Lung (tissue), 12 donors: ENCODE measurements around the gene COL16A1. TPM values are rescaled to one million over a fixed set of nuclear protein-coding genes. Genes with fewer than 3 reads are reported as not detected.

ENCODE experiments used
- ATAC-seq: fragments of 200-7000 bp; cut with Tn5 transposase; one replicate; pipeline ENCODE4 v1.9.1; 2020; ENCODE audit warnings: moderate number of reproducible peaks; ENCODE audit not compliant: insufficient read depth, low FRiP score
- DNase-seq, 3 donors: peaks; one replicate each; pipeline ENCODE4 v3.0.0-alpha.2; 2013 to 2017
- H3K27ac ChIP-seq, 2 donors: one replicate each; pipeline ENCODE4 v1.5.1; 2013; ENCODE audit warnings: mild to moderate bottlenecking in 2 of 2, moderate library complexity in 2 of 2, control low read depth in 1 of 2, inconsistent platforms in 1 of 2, low read depth in 1 of 2, low read length in 1 of 2
- H3K27me3 ChIP-seq, 3 donors: one replicate each; pipeline ENCODE4 v1.5.1; 2013; ENCODE audit warnings: low read length in 2 of 3; ENCODE audit not compliant: control insufficient read depth in 3 of 3, insufficient read depth in 3 of 3
- H3K36me3 ChIP-seq, 4 donors: one replicate each; pipeline ENCODE4 v1.5.1; 2013; ENCODE audit warnings: low read length in 4 of 4, mild to moderate bottlenecking in 1 of 4, moderate library complexity in 1 of 4; ENCODE audit not compliant: control insufficient read depth in 4 of 4, insufficient read depth in 4 of 4
- H3K4me1 ChIP-seq, 5 donors: one replicate each; pipeline ENCODE4 v1.5.1; 2013; ENCODE audit warnings: low read length in 5 of 5, mild to moderate bottlenecking in 2 of 5, moderate library complexity in 1 of 5; ENCODE audit not compliant: control insufficient read depth in 5 of 5, insufficient read depth in 5 of 5
- H3K4me3 ChIP-seq: one replicate; pipeline ENCODE4 v1.5.1; 2013; ENCODE audit warnings: mild to moderate bottlenecking, control low read depth, moderate library complexity
- H3K9ac ChIP-seq, 2 donors: one replicate each; pipeline ENCODE4 v1.5.1; 2013; ENCODE audit warnings: low read length in 2 of 2, control low read depth in 1 of 2; ENCODE audit not compliant: insufficient read depth in 1 of 2
- H3K9me3 ChIP-seq, 4 donors: one replicate each; pipeline ENCODE4 v1.5.1; 2013; ENCODE audit warnings: low read length in 3 of 4, mild to moderate bottlenecking in 1 of 4, moderate library complexity in 1 of 4; ENCODE audit not compliant: control insufficient read depth in 4 of 4, insufficient read depth in 3 of 4
- WGBS, 2 donors: extraction: QIAGEN DNeasy Blood & Tissue Kit; methylation state at CpG; one replicate each; pipeline ENCODE4 v1.1.7; 2013; 5-methylcytosine and 5-hydroxymethylcytosine counted together
- polyA plus RNA-seq, 2 donors: library from polyadenylated mRNA; stranded (reverse); fragments of 200-250 nt; gene quantifications; one replicate each; pipeline ENCODE4 v1.2.1, GENCODE V29; 2013
- total RNA-seq, 2 donors: library from RNA; depleted of rRNA in 1 of 2; stranded (reverse); fragments of >200 nt in 1 of 2; gene quantifications; one replicate each; pipeline ENCODE4 v1.2.1, GENCODE V29; 2014 to 2021
- TF ChIP-seq, protein P1 (sequence below): IDR thresholded peaks from 2 replicates; pipeline ENCODE4 v1.5.1; 2012; ENCODE audit warnings: mild to moderate bottlenecking; ENCODE audit errors: control extremely low read depth, extremely low read depth
- donor health status: control.
- donor health status: control.
- donor health status: Bipolar disorder and iron deficiency.
- donor health status: healthy.
- donor health status: DM: yes; HTN: yes; CAD: no.

COL16A1 gene
- total and polyA plus RNA-seq, 4 donors, result 16.5 to 83.2 (median 43.3) TPM

DNA sequence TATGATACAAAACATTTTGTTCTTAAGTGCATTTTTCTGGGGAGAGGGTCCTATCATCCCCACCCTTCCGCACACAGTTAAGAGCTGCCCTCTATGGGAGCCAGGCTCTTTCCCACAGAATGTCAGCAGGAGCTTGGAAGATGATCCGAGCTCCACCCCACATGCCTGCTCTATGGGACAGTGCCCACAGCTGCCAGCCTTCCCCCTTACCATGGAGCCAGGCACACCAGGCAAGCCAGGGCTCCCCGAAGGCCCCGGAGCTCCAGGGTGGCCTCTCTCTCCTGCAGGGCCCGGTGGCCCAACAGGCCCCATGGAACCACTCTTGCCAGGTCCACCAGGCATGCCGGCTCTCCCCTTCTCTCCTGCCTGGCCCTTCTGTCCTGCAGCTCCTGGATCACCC lies 48.7 kb downstream of the COL16A1 start:
- Histone ChIP-seq H3K9me3 (no peaks in the 10 kb centered on the region), H3K36me3 (peaks cover 0 to 21% (median 10%) of the 10 kb centered on the region in 4 donors), H3K27ac (no peak overlapping the region), H3K9ac (no peak overlapping the region), H3K4me3 (no peak overlapping the region), H3K27me3 (no peaks in the 10 kb centered on the region), H3K4me1 (peaks cover 0 to 5% (median 0%) of the 10 kb centered on the region in 5 donors)
- ATAC-seq (no peak), DNase-seq (no peak)
- TF ChIP-seq, protein P1, sequence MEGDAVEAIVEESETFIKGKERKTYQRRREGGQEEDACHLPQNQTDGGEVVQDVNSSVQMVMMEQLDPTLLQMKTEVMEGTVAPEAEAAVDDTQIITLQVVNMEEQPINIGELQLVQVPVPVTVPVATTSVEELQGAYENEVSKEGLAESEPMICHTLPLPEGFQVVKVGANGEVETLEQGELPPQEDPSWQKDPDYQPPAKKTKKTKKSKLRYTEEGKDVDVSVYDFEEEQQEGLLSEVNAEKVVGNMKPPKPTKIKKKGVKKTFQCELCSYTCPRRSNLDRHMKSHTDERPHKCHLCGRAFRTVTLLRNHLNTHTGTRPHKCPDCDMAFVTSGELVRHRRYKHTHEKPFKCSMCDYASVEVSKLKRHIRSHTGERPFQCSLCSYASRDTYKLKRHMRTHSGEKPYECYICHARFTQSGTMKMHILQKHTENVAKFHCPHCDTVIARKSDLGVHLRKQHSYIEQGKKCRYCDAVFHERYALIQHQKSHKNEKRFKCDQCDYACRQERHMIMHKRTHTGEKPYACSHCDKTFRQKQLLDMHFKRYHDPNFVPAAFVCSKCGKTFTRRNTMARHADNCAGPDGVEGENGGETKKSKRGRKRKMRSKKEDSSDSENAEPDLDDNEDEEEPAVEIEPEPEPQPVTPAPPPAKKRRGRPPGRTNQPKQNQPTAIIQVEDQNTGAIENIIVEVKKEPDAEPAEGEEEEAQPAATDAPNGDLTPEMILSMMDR, result no peak
- 92 to 95% methylated on average over 6 of the region's 6 CpGs for WGBS, 2 donors

DNA sequence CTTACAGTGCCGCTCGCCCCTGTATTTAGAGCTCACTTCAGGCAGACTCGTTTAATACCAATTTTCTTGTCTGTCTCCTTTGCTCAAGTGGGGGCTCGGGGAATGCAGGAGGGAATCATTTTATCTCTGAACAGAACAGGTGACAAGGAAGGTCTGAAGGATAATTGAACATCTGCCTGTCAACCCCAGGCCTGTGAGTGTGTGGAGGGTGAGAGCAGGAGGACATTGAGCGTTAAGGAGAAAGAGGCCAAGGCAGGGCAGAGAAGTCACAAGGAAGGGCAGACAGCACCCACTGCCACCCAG lies 49.4 kb downstream of the COL16A1 start:
- Histone ChIP-seq H3K27ac (no peak overlapping the region), H3K4me1 (peaks cover 0 to 5% (median 0%) of the 10 kb centered on the region in 5 donors), H3K36me3 (peaks cover 0 to 19% (median 9%) of the 10 kb centered on the region in 4 donors), H3K9me3 (no peaks in the 10 kb centered on the region), H3K4me3 (no peak overlapping the region), H3K9ac (no peak overlapping the region), H3K27me3 (no peaks in the 10 kb centered on the region)
- TF ChIP-seq, protein P1, result no peak
- DNase-seq, result no peak
- 93 to 95% methylated on average over 5 of the region's 5 CpGs for WGBS, 2 donors
- ATAC-seq, result no peak

DNA sequence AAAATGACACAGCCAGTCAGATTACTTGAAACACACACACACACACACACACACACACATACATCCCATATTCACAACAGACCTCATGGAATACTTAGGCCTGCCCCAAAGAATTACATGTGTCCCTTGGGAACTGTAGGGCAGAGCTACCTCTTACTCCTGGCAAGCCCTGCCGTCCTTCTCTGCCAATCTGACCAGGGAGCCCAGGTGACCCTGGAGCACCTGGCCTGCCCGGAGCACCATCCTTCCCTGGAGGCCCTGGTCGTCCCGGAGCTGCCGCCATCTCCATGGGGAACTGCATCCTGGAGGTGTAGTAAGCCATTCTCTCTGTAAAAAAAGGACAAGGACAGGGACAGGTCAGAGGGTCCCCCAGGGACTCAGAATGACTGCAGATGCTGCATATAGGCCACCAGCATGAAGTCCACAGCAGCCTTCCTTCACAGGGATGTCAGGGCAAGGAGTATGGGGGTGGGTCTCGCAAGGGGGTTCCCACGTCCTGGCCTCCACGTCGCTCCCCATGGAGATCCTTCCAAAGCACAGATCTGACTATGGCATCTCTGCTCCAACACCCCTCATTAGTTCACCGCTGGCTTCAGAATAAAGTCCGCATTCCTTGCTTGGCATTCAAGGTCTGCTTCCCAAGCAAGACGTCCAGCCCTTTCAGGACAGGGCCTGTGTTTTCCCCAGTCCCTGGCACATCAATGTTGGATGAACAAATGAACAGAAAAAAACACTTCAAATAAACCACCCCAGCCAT lies 49.9 kb downstream of the COL16A1 start:
- DNase-seq, result no peak
- TF ChIP-seq, protein P1, result no peak
- H3K9me3 ChIP-seq, result no peaks in the 10 kb centered on the region
- no peaks in the 10 kb centered on the region for H3K27me3 ChIP-seq
- no peak overlapping the region for H3K27ac ChIP-seq
- ATAC-seq, result no peak
- peaks cover 0 to 5% (median 0%) of the 10 kb centered on the region in 5 donors for H3K4me1 ChIP-seq
- 91 to 95% methylated on average over 12 of the region's 12 CpGs for WGBS, 2 donors
- H3K9ac ChIP-seq, result no peak overlapping the region
- H3K36me3 ChIP-seq, result peaks cover 0 to 19% (median 7%) of the 10 kb centered on the region in 4 donors
- H3K4me3 ChIP-seq, result no peak overlapping the region
